Measurements from ENCODE around the gene PIP4K2C.

- no peak for TF ChIP-seq POLR2A (IDR thresholded peaks at IDR 0.05)
- TF ChIP-seq, protein P1, sequence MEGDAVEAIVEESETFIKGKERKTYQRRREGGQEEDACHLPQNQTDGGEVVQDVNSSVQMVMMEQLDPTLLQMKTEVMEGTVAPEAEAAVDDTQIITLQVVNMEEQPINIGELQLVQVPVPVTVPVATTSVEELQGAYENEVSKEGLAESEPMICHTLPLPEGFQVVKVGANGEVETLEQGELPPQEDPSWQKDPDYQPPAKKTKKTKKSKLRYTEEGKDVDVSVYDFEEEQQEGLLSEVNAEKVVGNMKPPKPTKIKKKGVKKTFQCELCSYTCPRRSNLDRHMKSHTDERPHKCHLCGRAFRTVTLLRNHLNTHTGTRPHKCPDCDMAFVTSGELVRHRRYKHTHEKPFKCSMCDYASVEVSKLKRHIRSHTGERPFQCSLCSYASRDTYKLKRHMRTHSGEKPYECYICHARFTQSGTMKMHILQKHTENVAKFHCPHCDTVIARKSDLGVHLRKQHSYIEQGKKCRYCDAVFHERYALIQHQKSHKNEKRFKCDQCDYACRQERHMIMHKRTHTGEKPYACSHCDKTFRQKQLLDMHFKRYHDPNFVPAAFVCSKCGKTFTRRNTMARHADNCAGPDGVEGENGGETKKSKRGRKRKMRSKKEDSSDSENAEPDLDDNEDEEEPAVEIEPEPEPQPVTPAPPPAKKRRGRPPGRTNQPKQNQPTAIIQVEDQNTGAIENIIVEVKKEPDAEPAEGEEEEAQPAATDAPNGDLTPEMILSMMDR (IDR thresholded peaks at IDR 0.05): no peak
These were observed 38.1 kb upstream of the PIP4K2C start for GRCh38 chr12:57552835-57553313.

All from right lobe of liver (tissue), 4 donors.